GM21528 (cell line): Measurements from ENCODE around the gene SLC6A6.

Experiments
- ATAC-seq: cut with Tn5 transposase; IDR thresholded peaks from one replicate; pipeline ENCODE4 v1.9.1; 2021; ENCODE audit warnings: mild to moderate bottlenecking, moderate library complexity; ENCODE audit not compliant: unreplicated experiment, low FRiP score

Gene SLC6A6

GRCh38 chr3:14461006-14461747 is 58.8 kb downstream of the SLC6A6 start:
- no peak for ATAC-seq

DNA sequence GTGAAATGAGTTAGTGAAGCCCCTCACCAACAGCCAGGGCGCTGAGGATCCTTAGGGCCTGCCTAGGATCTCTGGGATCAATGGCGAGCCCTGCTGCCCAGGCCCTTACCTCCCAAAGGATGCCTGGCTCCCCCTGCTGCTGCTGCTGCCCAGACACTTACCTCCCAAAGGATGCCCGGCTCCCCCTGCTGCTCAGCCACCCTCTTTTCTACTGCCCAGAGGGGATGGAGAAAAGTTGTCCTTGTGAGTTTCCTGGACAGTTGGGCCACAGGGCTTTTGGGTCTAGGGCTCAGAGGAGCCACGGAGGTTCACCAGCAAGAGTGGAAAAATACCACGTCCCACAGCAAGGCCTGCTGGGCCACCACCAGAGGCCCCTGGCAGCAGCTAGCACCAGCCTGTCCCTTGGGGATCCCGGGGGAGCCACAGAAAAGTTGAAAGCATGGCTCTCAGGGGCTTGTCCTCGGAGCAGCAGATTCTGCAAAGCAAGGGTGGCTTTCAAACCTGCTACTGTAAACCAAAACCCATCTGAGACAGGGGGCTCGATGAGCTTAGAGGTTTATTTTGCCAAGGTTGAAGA is 59.4 kb downstream of the SLC6A6 start:
- no peak for ATAC-seq

DNA sequence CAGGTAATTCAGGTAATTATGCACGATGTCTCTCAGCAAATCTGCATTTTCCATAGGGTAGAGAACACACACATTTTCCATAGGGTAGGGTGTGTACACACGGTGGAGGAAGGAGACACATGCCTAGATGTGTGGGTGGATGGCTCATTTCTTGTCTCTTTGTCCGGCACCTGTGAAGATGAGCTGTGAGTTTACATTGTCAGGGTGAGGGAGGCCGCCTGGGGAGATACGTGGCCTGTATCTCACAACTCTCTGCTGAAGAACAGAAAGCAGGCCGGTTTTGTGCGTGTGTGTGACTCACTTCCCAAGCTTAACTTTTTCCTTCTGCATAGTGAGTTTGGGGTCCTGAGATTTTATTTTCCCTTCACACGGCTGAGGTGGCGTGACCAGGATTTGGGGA is 60.3 kb downstream of the SLC6A6 start:
- no peak for ATAC-seq

- no peak for ATAC-seq
These were observed 61.1 kb downstream of the SLC6A6 start for GRCh38 chr3:14463330-14464140.

GRCh38 chr3:14464141-14464465 is 61.7 kb downstream of the SLC6A6 start:
- no peak for ATAC-seq

- no peak for ATAC-seq
These were observed 62.1 kb downstream of the SLC6A6 start for GRCh38 chr3:14464521-14464920.

DNA sequence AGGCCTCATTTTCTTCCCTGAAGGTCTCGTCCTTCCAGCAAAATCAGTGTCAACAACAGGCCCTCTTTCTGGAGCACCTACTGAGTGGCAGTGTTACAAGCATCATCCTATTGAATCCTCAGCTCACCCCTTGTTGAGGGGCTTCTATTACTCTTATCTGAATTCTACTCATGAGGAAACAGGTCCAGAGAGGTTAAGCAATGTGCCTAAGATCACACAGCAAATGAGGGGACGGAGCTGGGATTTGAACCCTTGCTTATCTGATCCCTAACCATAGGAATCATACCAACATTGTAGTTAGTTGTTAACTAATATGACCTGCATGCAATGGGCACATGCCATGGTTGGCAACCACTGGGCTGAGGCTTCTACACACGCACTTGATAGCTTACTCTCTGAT is 63.0 kb downstream of the SLC6A6 start:
- no peak for ATAC-seq

GRCh38 chr3:14466179-14466903 is 63.9 kb downstream of the SLC6A6 start:
- ATAC-seq, result no peak

- ATAC-seq, result no peak
These were observed 65.6 kb downstream of the SLC6A6 start for GRCh38 chr3:14467814-14468620.

GRCh38 chr3:14468621-14468981 is 66.2 kb downstream of the SLC6A6 start:
- no peak for ATAC-seq

GRCh38 chr3:14470461-14470860 is 68.1 kb downstream of the SLC6A6 start:
- ATAC-seq, result no peak

- ATAC-seq, result no peak
These were observed 68.6 kb downstream of the SLC6A6 start for GRCh38 chr3:14471016-14471415.

GRCh38 chr3:14471690-14472089 is 69.3 kb downstream of the SLC6A6 start:
- no peak for ATAC-seq

GRCh38 chr3:14472471-14473351 is 70.3 kb downstream of the SLC6A6 start:
- no peak for ATAC-seq

DNA sequence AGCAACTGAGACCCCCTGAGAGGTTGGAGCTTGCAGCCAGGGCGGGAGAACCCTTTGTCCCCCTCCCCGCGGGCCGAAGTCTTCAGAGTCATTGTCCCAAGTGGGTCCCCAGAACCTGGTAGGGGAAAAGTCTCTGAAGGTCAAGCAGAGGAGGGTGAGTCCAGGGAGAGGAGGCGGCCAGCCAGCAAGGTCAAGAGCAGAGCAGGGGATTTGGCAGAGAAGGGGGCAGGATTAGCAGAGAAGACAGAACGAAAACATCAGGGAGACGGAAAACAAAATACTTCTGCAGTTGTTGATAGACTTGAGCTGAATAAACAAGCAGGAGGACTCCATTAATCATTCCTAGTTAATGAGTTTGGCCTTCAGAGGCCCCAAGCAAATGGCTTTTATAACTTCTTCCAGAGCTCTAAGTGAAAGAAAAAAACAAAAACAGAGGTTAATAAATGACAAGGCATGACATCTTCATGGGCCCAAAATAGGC is 71.0 kb downstream of the SLC6A6 start:
- ATAC-seq, result no peak

- ATAC-seq, result no peak
These were observed 72.1 kb downstream of the SLC6A6 start for GRCh38 chr3:14474363-14475081.

GRCh38 chr3:14475621-14476020 is 73.2 kb downstream of the SLC6A6 start:
- ATAC-seq, result no peak

DNA sequence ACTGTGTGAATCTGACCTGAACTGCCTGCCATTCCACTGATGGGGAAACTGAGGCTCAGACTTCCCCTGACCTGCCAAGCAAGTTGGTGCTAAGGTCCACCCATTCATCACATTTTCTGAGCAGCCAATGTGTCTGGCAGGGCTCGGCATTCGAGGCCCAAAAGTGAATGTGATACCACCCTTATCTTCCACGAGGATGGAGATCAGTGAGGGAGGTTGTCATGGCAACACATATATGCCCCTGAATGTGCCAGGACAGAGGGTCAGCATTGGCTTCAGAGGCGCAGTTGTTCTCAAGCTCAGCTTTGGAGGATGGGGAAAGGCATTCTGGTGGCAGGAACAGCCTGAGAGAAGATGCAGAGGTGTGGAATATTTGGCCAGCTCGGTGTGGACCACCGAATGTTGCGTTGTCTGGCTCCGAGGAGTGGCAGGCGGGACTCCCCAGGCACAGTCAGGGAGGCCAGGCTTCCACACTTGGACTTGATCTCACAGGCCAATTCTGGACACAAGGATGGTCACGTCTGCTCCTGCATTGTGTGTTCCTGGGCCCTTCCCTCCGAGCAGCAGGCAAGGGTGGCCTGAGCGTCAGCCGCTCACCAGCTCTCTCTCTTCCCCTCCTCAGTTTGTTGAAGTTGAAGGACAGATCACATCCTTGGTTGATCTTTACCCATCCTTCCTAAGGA is 74.3 kb downstream of the SLC6A6 start:
- ATAC-seq, result no peak
